GM19467 (cell line): ENCODE measurements around the gene SEZ6L.

Source experiments
- ATAC-seq: cut with Tn5 transposase; IDR thresholded peaks from one replicate; pipeline ENCODE4 v1.9.1; 2021; ENCODE audit warnings: mild to moderate bottlenecking, moderate library complexity; ENCODE audit not compliant: unreplicated experiment

Gene SEZ6L

GRCh38 chr22:26291940-26292666 is 122.8 kb downstream of the SEZ6L start:
- no peak for ATAC-seq

- ATAC-seq = no peak
Observed at GRCh38 chr22:26292667-26292995, 123.4 kb downstream of the SEZ6L start.

GRCh38 chr22:26295563-26296126 is 126.4 kb downstream of the SEZ6L start:
- ATAC-seq = no peak

GRCh38 chr22:26298605-26299310 is 129.5 kb downstream of the SEZ6L start:
- no peak for ATAC-seq

GRCh38 chr22:26302726-26303125 is 133.5 kb downstream of the SEZ6L start:
- ATAC-seq = no peak

- no peak for ATAC-seq
Observed at GRCh38 chr22:26303475-26303874, 134.2 kb downstream of the SEZ6L start.

GRCh38 chr22:26304730-26305129 is 135.5 kb downstream of the SEZ6L start:
- no peak for ATAC-seq

- no peak for ATAC-seq
Observed at GRCh38 chr22:26308467-26308866, 139.2 kb downstream of the SEZ6L start.

GRCh38 chr22:26310616-26311015 is 141.4 kb downstream of the SEZ6L start:
- ATAC-seq = no peak

- ATAC-seq = no peak
Observed at GRCh38 chr22:26313291-26313690, 144.0 kb downstream of the SEZ6L start.

GRCh38 chr22:26314171-26314570 is 144.9 kb downstream of the SEZ6L start:
- ATAC-seq = no peak

- no peak for ATAC-seq
Observed at GRCh38 chr22:26314656-26315055, 145.4 kb downstream of the SEZ6L start.

GRCh38 chr22:26316732-26317285 is 147.5 kb downstream of the SEZ6L start:
- ATAC-seq = no peak

- no peak for ATAC-seq
Observed at GRCh38 chr22:26318975-26319374, 149.7 kb downstream of the SEZ6L start.

- ATAC-seq = no peak
Observed at GRCh38 chr22:26320447-26320846, 151.2 kb downstream of the SEZ6L start.

GRCh38 chr22:26321469-26321913 is 152.2 kb downstream of the SEZ6L start:
- no peak for ATAC-seq

- ATAC-seq = no peak
Observed at GRCh38 chr22:26322179-26322905, 153.1 kb downstream of the SEZ6L start.

GRCh38 chr22:26323013-26323412 is 153.8 kb downstream of the SEZ6L start:
- ATAC-seq = no peak

- no peak for ATAC-seq
Observed at GRCh38 chr22:26324150-26324549, 154.9 kb downstream of the SEZ6L start.

- no peak for ATAC-seq
Observed at GRCh38 chr22:26325641-26326040, 156.4 kb downstream of the SEZ6L start.

- no peak for ATAC-seq
Observed at GRCh38 chr22:26326803-26327202, 157.5 kb downstream of the SEZ6L start.
